ENCODE data around the gene TGM2.

The TGM2 gene

DNA sequence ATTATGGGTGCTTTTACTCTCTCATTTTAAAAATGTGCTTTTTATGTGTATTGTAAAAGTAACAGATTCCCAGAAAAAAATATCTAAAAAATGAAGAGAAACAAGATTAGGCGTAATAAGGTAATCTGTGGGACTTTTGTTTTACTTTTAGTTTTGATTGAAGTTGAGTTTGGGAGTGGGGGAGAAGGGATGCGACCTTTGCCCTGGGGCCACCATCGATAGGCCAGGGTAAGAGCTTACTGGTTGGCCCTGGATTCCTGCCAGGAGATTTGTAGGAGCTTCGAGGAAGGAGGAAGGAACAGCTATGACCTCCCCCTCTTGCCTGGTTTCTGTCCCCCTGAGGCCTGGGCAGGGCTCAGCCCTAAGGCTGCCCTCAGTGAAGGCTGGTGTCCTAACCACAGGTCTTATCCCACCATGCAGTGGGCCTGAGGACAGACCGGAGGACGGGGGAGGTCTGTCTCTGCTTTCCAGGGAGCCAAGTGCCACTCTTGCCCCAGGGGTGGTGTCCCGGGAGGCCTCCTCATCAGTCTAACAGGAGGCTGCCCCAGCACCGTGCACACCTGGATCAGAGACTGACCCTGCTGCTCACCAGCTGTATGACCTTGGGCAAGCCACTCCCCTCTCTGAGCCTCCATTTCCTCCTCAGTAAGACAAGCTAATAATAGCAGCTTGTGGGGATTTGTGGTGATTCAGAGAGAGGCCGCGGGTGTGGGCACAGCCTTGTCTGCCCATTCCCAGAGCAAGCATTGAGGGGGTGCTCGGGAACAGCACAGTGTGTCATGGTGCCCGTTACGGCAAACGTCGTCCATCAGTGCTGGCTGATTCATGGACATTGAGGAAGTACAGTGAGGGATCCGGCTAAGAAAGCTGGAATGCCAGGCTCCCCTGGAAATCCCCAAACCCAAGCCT, 21.2 kb downstream of the TGM2 start:
- DNase-seq, result no peak

DNA sequence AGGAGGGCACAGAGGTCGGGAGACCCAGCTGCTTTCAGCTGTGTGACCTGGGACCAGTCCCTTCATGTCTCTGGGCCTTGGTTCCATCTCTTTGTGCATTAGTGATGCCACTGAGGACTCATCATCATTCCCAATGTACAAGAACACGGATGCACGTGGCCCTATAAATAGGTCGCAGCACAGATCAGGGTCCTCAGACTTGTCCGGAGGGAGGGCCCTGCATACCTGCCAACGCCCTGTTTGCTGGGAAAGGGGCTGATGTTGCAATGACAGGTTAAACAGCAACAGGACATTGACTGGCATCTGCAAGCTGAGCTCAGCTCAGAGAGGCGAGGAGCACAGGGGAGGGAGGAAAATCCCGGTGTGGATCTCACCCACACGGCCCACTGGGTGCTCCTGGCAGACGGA, 21.8 kb downstream of the TGM2 start:
- no peak for DNase-seq

DNA sequence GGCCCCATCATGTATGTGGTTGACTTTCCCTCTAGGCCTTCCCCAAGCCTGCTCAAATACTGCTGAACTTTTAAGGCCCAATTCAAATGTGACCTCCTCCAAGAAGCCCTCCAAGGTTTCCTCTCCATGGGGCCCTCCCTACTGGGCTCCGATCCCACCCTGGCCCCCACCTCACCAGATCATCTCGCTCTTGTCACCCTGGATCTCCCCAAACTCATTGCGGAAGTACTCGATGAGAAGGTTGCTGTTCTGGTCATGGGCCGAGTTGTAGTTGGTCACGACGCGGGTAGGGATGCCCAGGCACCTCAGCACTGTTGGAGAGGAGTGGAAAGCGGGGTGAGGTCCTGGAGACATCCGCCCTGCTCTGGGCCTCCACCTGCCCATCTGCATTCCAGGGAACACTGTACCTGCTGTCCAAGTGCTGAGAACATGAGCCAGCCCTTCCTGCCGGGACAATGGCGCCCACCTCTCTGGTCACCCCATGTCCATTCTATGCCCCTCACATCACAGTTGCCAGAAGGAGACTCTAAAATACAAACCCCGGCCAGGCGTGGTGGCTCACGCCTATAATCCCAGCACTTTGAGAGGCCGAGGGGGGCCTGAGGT, 23.1 kb downstream of the TGM2 start:
- no peak for DNase-seq

DNA sequence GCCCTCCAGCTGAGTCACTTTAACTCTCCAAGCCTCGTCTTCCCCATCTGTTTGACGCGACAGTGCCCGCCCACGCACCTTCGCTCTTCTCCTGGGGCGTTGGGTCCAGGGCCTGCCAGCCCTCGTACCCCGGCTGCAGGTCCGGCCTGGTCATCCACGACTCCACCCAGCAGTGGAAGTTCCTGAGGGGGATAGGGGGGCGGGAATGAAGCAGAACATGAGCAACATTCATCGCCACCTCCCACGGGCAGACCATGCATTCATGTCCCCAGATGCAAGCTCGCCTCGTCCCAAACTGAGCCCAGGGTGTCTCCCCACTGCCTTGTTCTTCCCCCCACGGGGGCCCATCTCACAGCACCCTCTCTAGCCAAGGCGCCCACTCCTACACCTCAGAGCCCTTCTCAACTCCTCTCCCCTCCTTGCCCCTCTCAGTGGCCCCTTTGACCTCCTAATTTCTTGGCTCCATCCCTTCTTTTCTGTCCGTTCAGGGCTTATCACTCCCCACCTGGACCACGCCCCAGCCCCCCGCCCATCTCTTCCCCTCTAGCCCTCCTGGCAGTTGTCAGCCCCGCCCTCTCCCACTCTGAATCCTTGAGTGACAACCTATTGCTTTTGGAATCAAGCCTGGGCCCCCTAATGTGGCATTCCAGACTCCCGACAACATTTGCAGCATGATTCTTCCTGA, 23.7 kb downstream of the TGM2 start:
- DNase-seq, result no peak

DNA sequence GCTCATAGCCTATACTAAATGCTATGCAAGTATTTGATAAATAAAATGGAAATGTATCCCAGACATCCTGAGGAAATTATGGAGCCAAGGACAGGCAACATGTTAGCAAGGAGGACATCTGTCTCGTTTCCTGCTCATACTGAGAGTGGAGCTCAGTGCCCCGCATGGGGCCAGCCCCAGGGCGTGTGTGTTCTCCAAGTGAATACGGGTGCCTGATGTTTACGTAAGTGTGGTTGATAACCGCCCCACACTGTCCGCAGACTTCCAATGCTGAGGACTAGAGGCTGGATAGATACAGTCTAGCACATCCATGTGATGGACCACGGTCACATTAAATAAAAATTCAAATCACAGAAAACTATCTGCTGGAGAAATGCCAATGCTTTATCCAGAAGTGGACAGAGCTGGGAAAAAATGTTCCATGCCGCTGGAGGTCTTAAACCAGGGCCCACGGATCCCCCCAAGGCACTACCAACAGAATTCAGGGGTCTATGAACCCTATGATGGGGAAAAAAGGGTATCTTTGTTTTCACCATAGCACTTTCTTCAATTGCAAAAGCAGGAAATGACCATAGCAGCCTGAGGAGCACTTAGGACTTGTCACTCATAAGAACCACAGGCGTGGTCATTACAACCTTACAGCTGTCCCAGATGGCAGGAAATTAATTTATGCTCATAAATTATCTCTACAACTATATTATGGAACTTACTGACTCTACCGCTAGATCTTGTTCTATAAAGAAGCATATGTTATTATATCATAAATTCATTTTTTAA, 24.9 kb downstream of the TGM2 start:
- no peak for DNase-seq

DNA sequence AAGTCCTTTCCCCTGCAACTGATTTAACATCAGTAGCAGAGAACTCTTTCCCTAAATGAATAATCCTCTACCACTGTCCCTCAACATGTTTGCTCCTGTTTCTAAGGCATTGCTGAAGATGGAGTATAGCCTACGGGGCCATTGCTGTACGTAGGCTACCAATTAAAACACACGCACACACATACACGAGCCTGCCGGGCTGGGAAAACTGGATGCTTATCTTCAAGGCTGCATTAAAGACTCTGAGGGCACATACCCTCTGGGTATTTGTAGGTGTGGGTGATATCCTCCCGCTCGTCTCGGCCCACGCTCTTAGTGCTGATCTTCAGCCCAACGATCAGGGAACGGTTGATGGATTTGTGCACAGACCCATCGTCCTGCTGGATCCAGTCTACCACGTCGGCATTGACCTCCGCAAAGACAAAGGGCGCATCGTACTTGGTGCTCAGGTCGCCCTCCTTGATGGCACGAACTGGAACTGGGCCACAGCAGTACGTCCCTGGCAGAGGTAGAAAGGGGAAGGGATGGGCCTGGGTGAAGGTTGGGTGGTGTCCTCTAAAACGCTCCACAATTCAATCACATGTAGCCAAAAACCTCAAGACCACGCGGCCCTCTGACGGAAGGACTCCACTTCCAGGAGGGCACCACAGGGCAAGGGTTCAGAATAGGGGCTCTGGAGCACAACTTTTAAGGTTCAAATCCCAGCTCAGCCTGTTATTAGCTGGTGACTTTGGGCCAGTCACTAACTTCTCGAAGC, 25.7 kb downstream of the TGM2 start:
- no peak for DNase-seq

DNA sequence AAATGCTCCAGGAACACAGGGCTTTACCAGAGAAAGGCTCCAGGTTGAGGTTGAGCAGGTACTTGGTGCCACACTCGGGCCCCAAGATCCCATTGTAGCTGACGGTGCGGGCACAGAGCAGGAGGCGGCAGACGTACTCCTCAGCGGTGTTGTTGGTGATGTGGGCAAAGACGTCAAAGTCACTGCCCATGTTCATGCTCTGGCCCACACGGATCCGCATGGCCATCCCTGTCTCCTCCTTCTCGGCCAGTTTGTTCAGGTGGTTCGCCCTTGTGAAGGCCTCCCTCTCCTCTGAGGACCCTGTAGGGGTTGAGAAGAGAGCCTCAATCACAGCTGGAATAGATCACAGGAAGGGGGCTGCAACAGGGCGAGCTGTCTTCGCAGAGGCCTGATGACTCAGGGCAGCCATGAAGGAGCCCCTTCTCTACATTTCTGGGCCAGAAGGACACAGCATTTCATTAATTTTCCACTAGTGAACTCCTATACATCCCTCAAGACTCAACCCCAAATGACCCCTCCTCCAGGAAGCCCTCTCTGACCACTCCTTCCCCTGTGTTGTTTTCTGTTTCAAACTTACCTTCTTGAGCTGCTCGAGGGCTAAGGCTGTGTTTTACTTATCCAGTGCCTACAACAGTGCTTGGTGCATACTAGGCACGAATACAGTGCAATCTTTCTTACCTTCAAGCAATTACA, 26.8 kb downstream of the TGM2 start:
- no peak for DNase-seq

DNA sequence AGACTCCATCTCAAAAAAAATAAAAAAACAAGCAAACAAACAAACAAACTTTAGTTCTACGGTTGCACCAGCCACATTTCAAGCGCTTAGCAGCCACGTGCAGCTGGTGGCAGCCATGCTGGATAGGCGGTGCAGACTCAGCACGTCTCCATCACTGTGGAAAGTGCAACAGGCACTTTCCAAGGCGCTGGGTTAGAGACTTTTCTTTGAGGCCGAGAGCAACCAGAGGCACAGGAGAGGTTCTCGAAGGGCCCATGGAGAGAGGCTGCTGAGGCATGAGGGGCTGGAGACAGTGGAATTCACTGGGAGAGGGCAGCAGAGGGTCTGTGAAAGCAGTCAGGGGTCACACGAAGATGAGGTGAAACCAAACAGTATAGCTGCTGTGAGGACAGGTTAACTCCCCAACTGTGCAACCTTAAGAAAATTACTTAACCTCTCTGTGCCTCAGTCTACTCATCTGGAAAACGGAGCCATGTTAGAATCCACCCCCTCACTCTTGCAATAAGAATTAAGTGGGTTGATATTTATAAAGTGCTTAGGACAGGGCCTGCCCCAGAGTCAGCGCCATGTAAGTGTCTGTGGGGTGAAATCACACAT, 27.5 kb downstream of the TGM2 start:
- no peak for DNase-seq

DNA sequence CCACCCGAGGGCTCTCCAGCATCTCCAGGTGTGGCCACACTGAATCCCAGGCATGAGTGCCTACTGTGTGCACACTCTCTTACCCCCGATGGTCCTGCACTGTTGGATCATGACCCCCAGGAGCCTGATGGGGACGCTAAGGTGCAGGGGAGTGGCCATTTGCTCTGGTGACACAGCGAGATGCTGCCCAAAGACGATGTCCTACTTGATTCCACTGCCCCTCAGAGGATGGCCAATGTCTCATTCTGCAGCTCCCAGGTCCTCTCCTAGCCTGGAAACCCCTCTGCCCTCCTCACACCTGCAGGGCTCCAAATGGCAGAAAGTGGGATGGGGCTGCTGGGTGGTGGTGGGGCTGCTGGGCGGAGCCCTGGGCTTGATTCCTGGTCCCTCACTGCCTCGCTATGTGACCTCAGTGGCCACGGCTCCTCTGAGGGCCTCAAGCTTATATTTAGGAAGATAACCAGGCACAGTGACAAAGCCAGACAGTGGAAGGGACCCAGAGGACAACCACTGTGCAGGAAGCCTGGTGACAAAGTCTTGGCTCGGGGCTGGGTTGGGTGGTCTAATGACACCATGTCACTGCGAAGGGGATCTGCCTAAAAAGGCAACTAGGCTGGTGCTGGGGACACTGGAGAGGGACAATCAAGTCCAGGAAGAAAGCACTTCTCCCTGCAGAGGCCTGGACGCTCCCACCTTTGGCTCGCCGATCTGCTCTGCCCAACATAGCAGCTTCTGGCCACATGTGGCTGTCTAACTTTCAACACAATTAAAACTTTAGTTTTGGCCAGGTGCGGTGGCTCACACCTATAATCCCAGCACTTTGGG, 28.4 kb downstream of the TGM2 start:
- DNase-seq, result no peak

DNA sequence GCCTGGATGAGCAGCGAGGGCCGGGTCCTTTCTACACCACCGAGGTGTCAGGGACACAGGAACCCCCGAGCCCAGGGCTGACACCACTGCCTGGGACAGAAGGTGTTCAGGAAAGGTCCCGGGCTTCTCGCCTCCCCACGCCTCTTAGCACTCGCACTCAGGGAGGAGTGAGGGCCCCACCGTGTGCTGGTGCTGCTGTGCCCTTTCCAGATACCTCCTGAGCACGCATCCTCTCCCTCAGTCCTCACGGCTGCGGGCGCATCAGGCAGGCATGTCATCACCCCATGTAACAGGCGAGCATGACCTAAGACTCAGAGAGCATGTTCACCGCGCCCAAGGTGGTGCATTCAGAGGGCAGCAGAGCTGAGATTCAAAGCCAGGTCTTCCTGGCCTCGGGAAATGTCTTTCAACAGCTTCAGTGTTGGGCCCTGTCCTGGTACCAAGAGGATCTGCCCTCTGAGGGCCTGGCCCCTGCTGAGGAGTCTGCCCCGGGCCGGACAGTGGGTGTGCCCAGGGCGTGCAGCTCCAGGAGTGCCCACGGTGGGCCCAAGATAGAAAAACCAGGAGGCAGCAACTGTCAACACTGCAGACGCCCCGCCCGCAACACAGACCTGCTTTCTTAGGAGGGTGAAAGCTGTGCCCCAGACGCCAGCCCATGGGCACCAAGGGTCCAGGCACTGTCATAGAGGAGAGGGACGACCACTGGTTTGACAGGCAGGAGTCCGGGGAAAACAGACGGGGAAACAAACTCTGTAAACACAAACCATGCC, 29.2 kb downstream of the TGM2 start:
- DNase-seq, result no peak

DNA sequence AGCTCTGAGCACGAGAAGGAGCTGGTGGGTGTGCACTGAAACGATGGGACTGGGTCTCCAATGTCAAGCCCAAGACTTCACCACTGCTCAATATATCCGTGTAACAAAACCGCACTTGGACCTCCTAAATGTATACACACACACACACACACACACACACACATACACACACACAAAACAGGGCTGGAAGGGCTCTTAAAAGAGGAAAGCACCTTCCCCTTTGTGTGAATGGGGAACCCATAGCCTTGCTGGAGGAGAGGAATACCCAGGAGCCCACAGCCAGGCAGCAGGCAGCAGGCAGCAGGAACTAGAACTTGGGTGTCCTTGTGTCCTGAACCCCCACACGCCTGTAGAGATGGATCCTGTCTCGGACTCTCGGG, 29.8 kb downstream of the TGM2 start:
- DNase-seq, result no peak

DNA sequence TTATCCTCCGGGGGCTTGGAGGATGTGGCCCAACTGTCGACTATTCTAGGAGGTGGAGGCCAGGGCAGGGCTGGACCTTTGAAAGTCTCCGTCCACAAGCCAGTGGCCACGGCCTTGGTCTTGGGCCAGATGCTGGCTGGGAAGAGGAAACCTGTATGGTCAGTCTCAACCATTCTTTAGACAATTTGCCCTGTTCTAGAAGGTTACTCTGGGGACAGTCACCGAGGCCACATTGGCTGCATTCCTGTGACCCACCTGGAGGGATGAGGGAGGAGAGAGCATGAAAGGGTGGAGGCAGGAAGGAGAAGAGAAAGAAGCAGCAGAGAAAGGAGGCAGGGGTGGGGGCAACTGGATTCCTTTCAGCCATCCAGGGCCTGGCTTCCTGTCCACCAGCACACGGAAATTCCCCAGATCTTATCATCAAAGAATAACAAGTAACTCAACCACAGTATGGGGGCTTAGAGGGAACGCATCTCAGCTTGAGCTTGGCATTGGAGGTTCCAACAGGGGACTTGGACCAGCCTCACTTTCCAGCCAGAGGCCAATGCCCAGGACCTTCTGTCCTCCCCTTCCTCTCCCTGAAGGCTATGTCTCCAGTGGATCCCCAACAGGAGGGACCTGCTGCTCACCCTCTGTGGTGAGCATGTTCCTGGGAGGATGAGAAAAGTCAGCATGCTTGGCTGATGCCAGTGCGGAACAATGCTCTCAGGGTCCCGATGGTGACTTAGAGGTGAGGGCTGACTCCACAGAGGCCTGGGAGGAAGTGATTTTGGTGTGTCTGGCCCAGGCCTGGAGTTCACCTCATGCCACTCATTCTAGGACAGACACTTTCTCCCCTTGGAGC, 30.4 kb downstream of the TGM2 start:
- DNase-seq, result no peak

DNA sequence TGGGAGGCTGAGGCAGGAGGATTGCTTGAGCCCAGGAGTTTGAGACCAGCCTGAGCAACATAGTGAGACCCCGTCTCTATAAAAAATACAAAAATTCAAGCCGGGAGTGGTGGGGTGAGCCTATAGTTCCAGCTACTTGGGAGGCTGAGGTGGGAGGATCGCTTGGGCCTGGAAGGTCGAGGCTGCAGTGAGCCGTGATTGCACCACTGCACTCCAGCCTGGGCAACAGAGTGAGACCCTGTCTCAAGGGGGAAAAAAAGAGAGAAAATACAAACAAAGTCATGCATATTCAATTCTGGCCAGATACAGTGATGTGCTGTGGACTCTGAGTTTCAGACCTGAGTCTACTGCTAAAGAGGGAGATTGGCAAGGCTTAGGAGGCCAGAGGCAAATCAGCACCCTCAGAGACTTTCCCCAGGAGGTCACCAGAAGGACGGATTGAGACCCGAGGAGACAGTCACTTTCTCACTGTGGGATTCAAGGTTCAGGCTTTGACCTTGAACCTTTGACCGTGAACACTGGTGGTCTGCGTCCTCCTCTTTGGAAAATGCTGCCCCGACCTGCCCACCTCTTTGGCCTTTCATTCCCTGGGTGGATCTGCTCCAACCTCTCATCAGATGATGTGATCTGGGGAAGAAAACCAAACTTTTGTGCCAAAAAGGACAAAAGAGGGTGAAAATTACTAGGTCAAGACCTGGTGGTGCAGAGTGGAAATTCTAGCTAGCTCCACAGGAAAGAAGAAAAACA, 31.2 kb downstream of the TGM2 start:
- no peak for DNase-seq

DNA sequence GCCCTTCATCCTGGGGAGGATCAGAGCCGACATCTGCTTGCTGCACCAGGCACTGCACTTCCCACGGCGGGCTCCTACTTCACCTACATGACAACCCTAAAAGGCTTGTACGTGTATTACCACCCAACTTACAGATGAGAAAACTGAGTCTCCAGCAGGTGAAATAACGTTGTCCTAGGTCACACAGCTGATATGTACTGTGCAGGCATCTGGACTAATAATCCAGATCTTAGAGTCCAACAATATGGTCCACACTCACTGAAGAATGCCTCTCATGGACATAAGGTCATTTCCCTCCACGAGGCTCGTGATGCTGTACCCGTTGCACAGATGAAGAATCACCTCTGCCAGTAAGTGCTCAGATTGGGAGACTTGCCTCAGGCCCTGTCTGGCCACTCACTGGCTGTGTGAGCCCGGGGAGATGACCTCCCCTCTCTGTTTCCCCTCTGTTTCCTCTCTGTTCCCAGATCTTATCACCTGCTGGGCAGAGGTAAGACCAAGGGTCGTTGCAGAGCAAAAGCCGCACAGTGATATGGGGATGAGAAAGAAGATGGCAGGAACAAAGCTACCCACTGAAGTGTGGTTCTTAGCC, 32.1 kb downstream of the TGM2 start:
- no peak for DNase-seq

DNA sequence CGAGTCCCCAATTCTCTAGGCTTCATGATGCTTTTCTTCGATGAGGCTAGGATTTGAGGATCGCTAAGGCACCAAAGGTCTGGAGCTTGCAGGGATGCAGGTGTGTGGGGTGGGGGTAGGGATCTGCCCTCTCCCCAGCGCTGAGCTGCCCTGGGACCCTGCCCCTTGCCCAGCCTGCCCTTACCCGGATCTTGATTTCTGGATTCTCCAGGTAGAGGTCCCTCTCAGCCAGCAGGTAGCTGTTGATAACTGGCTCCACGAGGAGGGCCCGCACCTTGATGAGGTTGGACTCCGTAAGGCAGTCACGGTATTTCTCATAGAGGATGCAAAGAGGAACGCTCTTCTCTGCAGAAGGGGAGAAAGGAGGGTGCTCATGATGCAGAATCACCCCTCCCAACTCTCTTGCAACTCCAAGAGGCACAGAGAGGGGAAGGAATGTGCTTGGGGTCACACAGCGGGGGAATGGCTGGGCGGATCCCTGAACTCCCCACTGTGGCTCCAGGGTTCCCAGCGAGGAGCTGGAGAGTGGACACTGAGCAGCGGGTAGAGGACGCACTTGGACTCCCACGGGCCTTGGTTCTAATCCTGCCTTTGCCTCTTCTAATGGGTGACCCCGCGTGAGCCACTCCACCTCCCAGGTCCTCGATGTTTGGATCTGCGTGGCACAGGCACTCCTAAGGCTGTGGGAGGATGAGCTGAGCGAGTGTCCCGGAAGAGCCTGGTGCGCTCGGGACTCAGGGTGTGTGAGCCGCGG, 32.7 kb downstream of the TGM2 start:
- no peak for DNase-seq

DNA sequence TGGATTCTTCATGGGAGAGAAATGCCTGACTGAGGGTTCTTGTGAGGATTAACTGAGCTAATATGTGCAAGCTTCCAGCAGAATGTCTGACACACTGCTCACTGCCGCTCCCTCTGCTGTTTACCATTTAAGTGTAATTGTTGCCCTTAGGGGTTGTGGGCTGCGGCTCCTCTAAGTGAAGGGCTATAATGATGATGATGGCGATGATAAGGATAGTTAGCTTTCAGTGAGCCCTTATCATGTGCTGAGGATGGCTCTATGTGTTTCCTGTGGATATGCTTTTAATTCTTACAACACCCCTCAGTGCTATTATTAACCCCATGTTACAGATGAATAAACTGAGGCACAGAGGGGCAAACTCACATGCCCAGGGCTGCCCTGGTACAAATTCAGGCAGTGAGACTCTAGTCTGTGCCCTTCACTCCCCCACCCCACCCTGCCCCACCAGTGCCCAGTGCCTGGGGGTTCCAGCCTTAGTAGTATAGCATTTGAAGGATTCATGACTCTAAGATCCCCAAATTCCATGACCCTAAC, 33.4 kb downstream of the TGM2 start:
- DNase-seq, result no peak

Data from NCI-H2227 treated with DMSO at 0.1 percent for 48 hours (cell line).